Head of caudate nucleus (tissue), 42 donors: ENCODE results near the gene NBEAL2.
"Not testable (repeated sequence)": the region's sequence is repeated elsewhere in the genome, so short reads cannot be mapped to it uniquely, and the experiment has no call there.

Experiments
- DNase-seq, 42 donors: peaks; one replicate each; pipeline versions ENCODE4 v3.0.0 to v3.0.0-alpha.2; 2020 to 2021; ENCODE audit warnings: mixed read lengths in 7 of 42
- intact Hi-C: fragments of 100-400 bp; cut with DNase I; formaldehyde crosslinking; loops from one replicate; pipeline ENCODE4 v1.15.0; 2022

Gene NBEAL2

GRCh38 chr3:46955801-46956259 is 23.6 kb upstream of the NBEAL2 start:
- intact Hi-C loops = no loop called here
- no peak for DNase-seq

GRCh38 chr3:46957092-46957820 is 22.2 kb upstream of the NBEAL2 start:
- intact Hi-C loops = no loop called here
- DNase-seq = no peak

GRCh38 chr3:46958467-46959160 is 20.9 kb upstream of the NBEAL2 start:
- intact Hi-C loops = no loop called here
- DNase-seq = no peak

- no peak for DNase-seq
- intact Hi-C loops = no loop called here
Measured at GRCh38 chr3:46959161-46959511, 20.3 kb upstream of the NBEAL2 start.

- no peak for DNase-seq
- intact Hi-C loops = no loop called here
Measured at GRCh38 chr3:46960081-46960701, 19.3 kb upstream of the NBEAL2 start.

GRCh38 chr3:46960835-46961234 is 18.6 kb upstream of the NBEAL2 start:
- no peak for DNase-seq
- intact Hi-C loops = no loop called here

- no peak for DNase-seq
- intact Hi-C loops = no loop called here
Measured at GRCh38 chr3:46962427-46962826, 17.0 kb upstream of the NBEAL2 start.

- intact Hi-C loops = no loop called here
Measured at GRCh38 chr3:46962990-46963389, 16.5 kb upstream of the NBEAL2 start.

GRCh38 chr3:46964038-46964590 is 15.4 kb upstream of the NBEAL2 start:
- DNase-seq, intact Hi-C loops: not testable (repeated sequence)

More at GRCh38 chr3:46962990-46963389, 16.5 kb upstream of the NBEAL2 start:
- no peak for DNase-seq

- intact Hi-C loops = no loop called here
- no peak for DNase-seq
Measured at GRCh38 chr3:46965151-46965550, 14.3 kb upstream of the NBEAL2 start.

GRCh38 chr3:46966811-46967210 is 12.7 kb upstream of the NBEAL2 start:
- intact Hi-C loops = no loop called here
- no peak for DNase-seq

GRCh38 chr3:46968783-46969428 is 10.6 kb upstream of the NBEAL2 start:
- no peak for DNase-seq
- intact Hi-C loops = no loop called here

GRCh38 chr3:46970391-46971091 is 8.9 kb upstream of the NBEAL2 start:
- intact Hi-C loops = loop anchor here (5.0 kb wide), 1 partner anchor 38 kb away; no protein-coding TSS in a partner anchor
- DNase-seq = peak in 2 of 42 donors; percentile 8 to 47

- intact Hi-C loops = loop anchor here (5.0 kb wide), 1 partner anchor 39 kb away; no protein-coding TSS in a partner anchor
- no peak for DNase-seq
Measured at GRCh38 chr3:46971151-46971550, 8.3 kb upstream of the NBEAL2 start.

- intact Hi-C loops = loop anchor here (5.0 kb wide), 1 partner anchor 39 kb away; no protein-coding TSS in a partner anchor
- no peak for DNase-seq
Measured at GRCh38 chr3:46971742-46972141, 7.7 kb upstream of the NBEAL2 start.

GRCh38 chr3:46972396-46972795 is 7.1 kb upstream of the NBEAL2 start:
- no peak for DNase-seq
- intact Hi-C loops = loop anchor here (5.0 kb wide), 1 partner anchor 40 kb away; no protein-coding TSS in a partner anchor

- intact Hi-C loops = loop anchor here (5.0 kb wide), 1 partner anchor 42 kb away; no protein-coding TSS in a partner anchor
- no peak for DNase-seq
Measured at GRCh38 chr3:46974421-46975171, 4.9 kb upstream of the NBEAL2 start.
